ENCODE data around the gene LYSET.
"Not testable (repeated sequence)": the region's sequence is repeated elsewhere in the genome, so short reads cannot be mapped to it uniquely, and the experiment has no call there.

Gene LYSET

DNA sequence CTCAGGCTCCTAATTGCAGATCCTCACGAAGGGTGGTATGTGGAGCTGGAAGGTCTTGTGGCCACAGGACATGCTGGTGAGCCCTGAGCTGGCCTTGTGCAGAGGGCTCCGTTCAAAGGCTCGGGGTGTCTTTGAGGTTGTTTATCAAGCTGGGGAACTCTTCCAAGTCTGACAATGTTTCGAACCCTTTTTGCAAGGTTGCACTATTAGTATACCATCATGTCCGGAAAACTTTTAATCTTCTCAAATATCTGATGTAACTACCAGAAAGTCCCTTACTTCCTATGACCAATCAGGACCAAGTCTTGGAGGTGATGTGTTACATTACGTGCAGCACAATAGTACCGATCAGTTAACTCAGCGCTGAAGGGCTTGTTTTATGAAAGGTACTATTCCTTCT, 43.4 kb downstream of the LYSET start:
- no peak for DNase-seq (ENCODE audit: low spot score)

DNA sequence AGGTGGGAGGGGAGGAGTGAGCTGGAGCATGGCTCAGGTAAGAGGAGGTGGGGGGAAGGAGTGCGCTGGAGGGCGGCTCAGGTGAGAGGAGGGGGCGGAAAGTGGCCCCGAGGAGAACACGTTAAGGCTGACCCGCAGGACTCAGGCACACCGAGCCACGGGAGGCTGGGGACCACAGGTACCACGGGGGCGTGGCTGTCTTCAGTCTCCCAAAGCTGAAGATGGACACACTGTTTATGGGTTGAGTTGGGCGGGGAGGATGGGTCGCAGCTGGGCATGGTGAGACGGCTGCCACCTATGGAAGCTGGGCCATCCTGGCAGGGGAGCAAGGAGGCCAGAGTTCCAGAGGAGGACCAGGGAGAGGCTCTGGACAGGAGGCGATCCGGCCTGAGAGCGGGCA, 45.4 kb downstream of the LYSET start:
- DNase-seq (ENCODE audit: low spot score): no peak

DNA sequence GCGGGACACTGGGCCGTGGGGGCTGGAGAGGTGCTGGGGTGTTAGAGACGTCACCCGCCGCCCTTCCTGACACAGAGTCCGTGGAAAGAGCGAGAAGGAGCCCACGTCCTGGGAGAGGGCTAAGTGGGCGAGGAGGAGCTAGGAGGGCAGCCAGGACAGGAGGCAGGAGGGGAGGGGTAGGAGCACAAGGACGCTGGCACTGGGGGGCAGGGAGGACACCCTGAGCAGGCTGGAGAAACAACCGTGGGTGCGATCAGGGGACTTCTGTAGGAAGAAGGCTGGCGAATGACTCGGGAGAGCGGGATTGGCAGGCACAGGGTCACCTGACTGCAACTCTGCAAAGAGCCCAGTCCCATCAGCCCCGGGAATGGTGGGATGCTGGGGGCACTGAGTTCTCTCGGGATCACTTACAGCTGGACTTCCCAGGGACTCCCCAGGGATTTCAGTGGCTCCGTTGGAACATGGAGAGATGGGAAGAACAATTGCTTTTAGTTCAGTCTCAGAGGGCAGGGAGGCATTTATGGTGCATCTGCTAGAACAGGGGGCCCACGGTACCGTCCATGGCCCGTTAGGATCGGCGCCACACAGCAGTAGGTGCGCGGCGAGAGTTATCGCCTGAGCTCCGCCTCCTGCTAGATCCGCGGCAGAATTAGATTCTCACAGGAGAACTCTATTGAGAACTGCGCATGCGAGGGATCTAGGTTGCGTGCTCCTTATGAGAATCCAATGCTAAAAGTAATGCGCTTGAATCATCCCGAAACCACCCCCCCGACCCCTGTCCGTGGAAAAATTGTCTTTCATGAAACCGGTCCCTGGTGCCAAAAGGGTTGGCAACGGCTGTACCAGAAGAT, 46.2 kb downstream of the LYSET start:
- no peak for DNase-seq (ENCODE audit: low spot score)

DNA sequence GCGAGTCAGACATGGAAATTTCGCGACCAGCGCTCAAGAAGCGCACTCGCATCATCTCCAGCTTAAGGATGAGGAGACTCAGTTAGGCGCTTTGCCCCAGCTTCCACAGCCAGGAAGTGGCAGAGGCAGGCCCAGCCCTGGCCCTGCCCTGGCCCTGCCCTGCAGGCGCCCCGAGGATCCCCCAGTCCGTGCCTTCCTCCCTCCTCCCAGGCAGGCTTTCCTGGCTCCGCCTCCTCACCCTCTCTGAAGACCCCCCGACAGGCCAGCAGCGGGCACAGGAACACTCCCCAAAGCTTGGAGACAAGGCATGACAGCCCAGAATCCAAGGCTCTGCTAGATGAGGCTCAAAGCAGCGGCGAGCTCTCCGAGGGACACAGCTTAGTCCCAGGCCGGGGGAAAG, 47.0 kb downstream of the LYSET start:
- DNase-seq (ENCODE audit: low spot score): no peak

DNA sequence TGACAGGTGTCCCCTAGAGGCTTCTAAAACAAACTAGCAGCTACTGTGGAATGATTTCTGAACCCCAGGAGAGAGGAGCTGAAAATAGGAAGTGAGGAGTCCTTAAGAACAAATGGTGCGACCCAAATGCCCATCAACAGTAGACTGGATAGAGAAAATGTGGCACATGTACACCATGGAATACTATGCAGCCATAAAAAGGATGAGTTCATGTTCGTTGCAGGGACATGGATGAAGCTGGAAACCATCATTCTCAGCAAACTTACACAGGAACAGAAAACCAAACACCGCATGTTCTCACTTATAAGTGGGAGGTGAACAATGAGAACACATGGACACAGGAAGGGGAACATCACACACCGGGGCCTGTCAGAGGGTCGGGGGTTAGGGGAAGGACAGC, 48.0 kb downstream of the LYSET start:
- DNase-seq (ENCODE audit: low spot score): not testable (repeated sequence)

DNA sequence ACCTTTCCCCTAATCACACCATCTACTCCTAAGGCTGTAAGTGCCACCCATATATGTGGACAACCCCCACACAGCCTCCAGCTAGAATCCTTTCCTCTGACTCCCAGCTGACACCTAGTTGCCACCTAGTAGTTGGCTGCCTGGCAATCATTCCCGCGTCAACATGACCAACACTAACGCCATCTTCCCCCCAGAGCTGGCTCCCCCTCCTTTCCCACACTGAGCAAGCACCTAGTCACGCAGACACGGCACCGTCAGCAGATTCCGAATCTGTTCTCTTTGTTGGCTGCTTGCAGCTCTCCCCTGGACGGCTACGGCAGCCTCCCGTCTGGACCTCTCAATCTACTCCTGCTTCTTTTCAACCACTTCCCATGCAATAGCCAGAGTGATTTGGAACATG, 49.7 kb downstream of the LYSET start:
- DNase-seq (ENCODE audit: low spot score): no peak

Data from CD4-positive, alpha-beta T cell treated with Interleukin-15 for 4 hours (primary cell).